ENCODE measurements around the gene INPP4A.
A peak's percentile ranks its signal among the peaks of the same experiment; 100 is the strongest.

The INPP4A gene

GRCh38 chr2:98478088-98478551 lies 33.5 kb downstream of the INPP4A start:
- DNase-seq = no peak

- DNase-seq = no peak
Measured at GRCh38 chr2:98478907-98479306, 34.2 kb downstream of the INPP4A start.

- DNase-seq = no peak
Measured at GRCh38 chr2:98479371-98479770, 34.7 kb downstream of the INPP4A start.

GRCh38 chr2:98479959-98480524 lies 35.4 kb downstream of the INPP4A start:
- peak; percentile 98 for DNase-seq

- no peak for DNase-seq
Measured at GRCh38 chr2:98480598-98480997, 35.9 kb downstream of the INPP4A start.

GRCh38 chr2:98482362-98482761 lies 37.7 kb downstream of the INPP4A start:
- no peak for DNase-seq

- DNase-seq = no peak
Measured at GRCh38 chr2:98483257-98483861, 38.7 kb downstream of the INPP4A start.

GRCh38 chr2:98484121-98484557 lies 39.5 kb downstream of the INPP4A start:
- no peak for DNase-seq

- no peak for DNase-seq
Measured at GRCh38 chr2:98484652-98485452, 40.2 kb downstream of the INPP4A start.

GRCh38 chr2:98485453-98485755 lies 40.7 kb downstream of the INPP4A start:
- no peak for DNase-seq

GRCh38 chr2:98486374-98486981 lies 41.8 kb downstream of the INPP4A start:
- no peak for DNase-seq

GRCh38 chr2:98487101-98487805 lies 42.6 kb downstream of the INPP4A start:
- DNase-seq = no peak

- DNase-seq = peak; percentile 29
Measured at GRCh38 chr2:98487806-98488189, 43.1 kb downstream of the INPP4A start.

- no peak for DNase-seq
Measured at GRCh38 chr2:98488252-98488651, 43.6 kb downstream of the INPP4A start.

- no peak for DNase-seq
Measured at GRCh38 chr2:98489486-98489885, 44.8 kb downstream of the INPP4A start.

- no peak for DNase-seq
Measured at GRCh38 chr2:98489971-98490962, 45.6 kb downstream of the INPP4A start.

GRCh38 chr2:98492441-98492840 lies 47.8 kb downstream of the INPP4A start:
- DNase-seq = no peak

GRCh38 chr2:98494699-98495098 lies 50.0 kb downstream of the INPP4A start:
- DNase-seq = no peak

GRCh38 chr2:98496750-98497493 lies 52.3 kb downstream of the INPP4A start:
- DNase-seq = no peak

- no peak for DNase-seq
Measured at GRCh38 chr2:98498703-98499440, 54.2 kb downstream of the INPP4A start.

All from NCI-H1694 (cell line).